MM.1S (cell line): ENCODE measurements around the gene FAM83E.

Experiments
- DNase-seq: peaks from one replicate; pipeline ENCODE4 v3.0.0-alpha.2; 2015
- H2AFZ ChIP-seq: fragments of 300-600 bp; sonication (generic); 2 replicates; pipeline ENCODE4 v1.6.0; 2016; ENCODE audit warnings: antibody characterized with exemption, low read length
- H3F3A ChIP-seq: fragments of 300-600 bp; sonication (generic); 2 replicates; pipeline ENCODE4 v1.6.1; 2016; ENCODE audit warnings: mild to moderate bottlenecking, antibody characterized with exemption, low read length, moderate library complexity, mixed read lengths; ENCODE audit not compliant: insufficient read depth
- H3K27ac ChIP-seq: fragments of 300-600 bp; sonication (generic); 2 replicates; pipeline ENCODE4 v1.5.1; 2016; ENCODE audit warnings: mild to moderate bottlenecking, low read length
- H3K27me3 ChIP-seq: fragments of 300-600 bp; sonication (generic); replicated peaks from 2 replicates; pipeline ENCODE4 v1.6.0; 2016; ENCODE audit warnings: low read length; ENCODE audit not compliant: insufficient read depth
- H3K36me3 ChIP-seq: fragments of 300-600 bp; sonication (generic); replicated peaks from 2 replicates; pipeline ENCODE4 v1.6.1; 2016; ENCODE audit warnings: mild to moderate bottlenecking, low read length, mixed read lengths; ENCODE audit not compliant: insufficient read depth
- H3K4me1 ChIP-seq: fragments of 300-600 bp; sonication (generic); 2 replicates; pipeline ENCODE4 v1.6.1; 2016; ENCODE audit warnings: low read length, mixed read lengths
- H3K4me2 ChIP-seq: fragments of 300-600 bp; sonication (generic); 2 replicates; pipeline ENCODE4 v1.6.0; 2016; ENCODE audit warnings: low read depth, low read length
- H3K4me3 ChIP-seq: fragments of 300-600 bp; sonication (generic); 2 replicates; pipeline ENCODE4 v1.5.1; 2016; ENCODE audit warnings: low read length, mixed read lengths
- H3K79me2 ChIP-seq: fragments of 300-600 bp; sonication (generic); 2 replicates; pipeline ENCODE4 v1.6.1; 2016; ENCODE audit warnings: mixed run types, low read length, mixed read lengths
- H3K9ac ChIP-seq: fragments of 300-600 bp; sonication (generic); 2 replicates; pipeline ENCODE4 v1.6.1; 2016; ENCODE audit warnings: low read length, mixed read lengths
- H3K9me2 ChIP-seq: fragments of 300-600 bp; sonication (generic); replicated peaks from 2 replicates; pipeline ENCODE4 v1.6.1; 2016; ENCODE audit warnings: mild to moderate bottlenecking, low read length, mixed read lengths; ENCODE audit not compliant: insufficient read depth
- H3K9me3 ChIP-seq: fragments of 300-600 bp; sonication (generic); replicated peaks from 2 replicates; pipeline ENCODE4 v1.6.1; 2016; ENCODE audit warnings: mild to moderate bottlenecking, low read length, mixed read lengths; ENCODE audit not compliant: insufficient read depth
- H4K20me1 ChIP-seq: fragments of 300-600 bp; sonication (generic); 2 replicates; pipeline ENCODE4 v1.6.1; 2016; ENCODE audit warnings: mild to moderate bottlenecking, low read length, moderate library complexity, mixed read lengths; ENCODE audit not compliant: insufficient read depth
- CTCF ChIP-seq: fragments of 300-600 bp; sonication (generic); IDR thresholded peaks from 2 replicates; pipeline ENCODE4 v1.5.1; 2016; ENCODE audit warnings: antibody characterized with exemption, low read length, mixed read lengths
- EZH2 ChIP-seq: fragments of 300-600 bp; sonication (generic); optimal IDR thresholded peaks from 2 replicates; pipeline ENCODE3; 2017; ENCODE audit warnings: low read depth, mild to moderate bottlenecking, antibody characterized with exemption, low read length, mixed read lengths
- EZH2phosphoT487 ChIP-seq: fragments of 300-600 bp; sonication (generic); IDR thresholded peaks from 2 replicates; pipeline ENCODE4 v1.6.1; 2018; ENCODE audit warnings: antibody characterized with exemption, low read length

Gene FAM83E

GRCh38 chr19:48613024-48613851, 1.6 kb downstream of the FAM83E start:
- Histone ChIP-seq H3K9ac (no peak overlapping the region), H3K27ac (no peak overlapping the region)

GRCh38 chr19:48611872-48612271, 3.0 kb downstream of the FAM83E start:
- H3K36me3 ChIP-seq, result peaks cover 14% of the 10 kb centered on the region
- no peak for DNase-seq
- no peak overlapping the region for H3K9ac ChIP-seq
- no peaks in the 10 kb centered on the region for H3K9me3 ChIP-seq
- no peak overlapping the region for H3K27ac ChIP-seq
- no peaks in the 10 kb centered on the region for H3K9me2 ChIP-seq
- TF ChIP-seq EZH2, result no peak
- TF ChIP-seq EZH2phosphoT487, result no peak
- TF ChIP-seq CTCF, result no peak
- H3F3A ChIP-seq, result peaks cover 19% of the 10 kb centered on the region
- no peaks in the 10 kb centered on the region for H3K4me1 ChIP-seq
- H3K4me3 ChIP-seq, result no peak overlapping the region
- no peak overlapping the region for H2AFZ ChIP-seq
- H3K4me2 ChIP-seq, result no peak overlapping the region
- H4K20me1 ChIP-seq, result peaks cover 16% of the 10 kb centered on the region
- peaks cover 8% of the 10 kb centered on the region for H3K79me2 ChIP-seq
- peaks cover 6% of the 10 kb centered on the region for H3K27me3 ChIP-seq

More at GRCh38 chr19:48613024-48613851, 1.6 kb downstream of the FAM83E start:
- DNase-seq, result no peak
- no peak for TF ChIP-seq CTCF
- no peak for TF ChIP-seq EZH2
- no peak for TF ChIP-seq EZH2phosphoT487
- Histone ChIP-seq H3K9me3 (no peaks in the 10 kb centered on the region), H3K27me3 (no peaks in the 10 kb centered on the region), H3K4me2 (no peak overlapping the region), H2AFZ (no peak overlapping the region), H3K79me2 (peaks cover 22% of the 10 kb centered on the region), H3K9me2 (no peaks in the 10 kb centered on the region), H3K4me1 (peaks cover 9% of the 10 kb centered on the region; the same call in 1 of the 2 replicates), H3K4me3 (no peak overlapping the region), H3K36me3 (peaks cover 19% of the 10 kb centered on the region), H4K20me1 (peaks cover 28% of the 10 kb centered on the region), H3F3A (peaks cover 32% of the 10 kb centered on the region)

GRCh38 chr19:48609571-48610108, 5.2 kb downstream of the FAM83E start:
- no peaks in the 10 kb centered on the region; the same call in 1 of the 2 replicates for H3F3A ChIP-seq
- H3K9me3 ChIP-seq, result no peaks in the 10 kb centered on the region
- H3K36me3 ChIP-seq, result no peaks in the 10 kb centered on the region
- H3K27me3 ChIP-seq, result peaks cover 22% of the 10 kb centered on the region
- H3K9me2 ChIP-seq, result no peaks in the 10 kb centered on the region
- H4K20me1 ChIP-seq, result no peaks in the 10 kb centered on the region
- H2AFZ ChIP-seq, result no peak overlapping the region
- H3K9ac ChIP-seq, result no peak overlapping the region
- H3K4me3 ChIP-seq, result no peak overlapping the region
- no peaks in the 10 kb centered on the region for H3K79me2 ChIP-seq
- H3K4me1 ChIP-seq, result no peaks in the 10 kb centered on the region
- DNase-seq, result no peak
- TF ChIP-seq EZH2phosphoT487 (no peak), EZH2 (no peak), CTCF (no peak)
- H3K27ac ChIP-seq, result no peak overlapping the region
- no peak overlapping the region; the same call in 1 of the 2 replicates for H3K4me2 ChIP-seq
